ENCODE results near the gene RANGRF. TPM values are rescaled to one million over a fixed set of nuclear protein-coding genes. Genes with fewer than 3 reads are reported as not detected.

Gene RANGRF
- total RNA-seq, 1 donor from 2014 or later, result 6.6 TPM

Other genes starting within 250 kb of the RANGRF start
- gene ALOX15B, start 249.6 kb upstream of the RANGRF start, total RNA-seq, result 0.20 and 2.1 TPM in 2 replicates
- not detected in 2 replicates for gene ALOX12B, start 201.0 kb upstream of the RANGRF start, total RNA-seq
- gene ALOXE3, start 170.2 kb upstream of the RANGRF start, total RNA-seq, result 0.17 TPM in 1 of 2 replicates, not detected in the other
- gene HES7, start 164.6 kb upstream of the RANGRF start, total RNA-seq, result not detected in 2 replicates
- 4.3 and 34.5 TPM in 2 replicates for gene PER1, start 136.3 kb upstream of the RANGRF start, total RNA-seq
- 2.6 and 6.2 TPM in 2 replicates for gene VAMP2, start 125.7 kb upstream of the RANGRF start, total RNA-seq
- 22.7 and 24.0 TPM in 2 replicates for gene TMEM107, start 112.3 kb upstream of the RANGRF start, total RNA-seq
- 11.5 and 12.9 TPM in 2 replicates for gene BORCS6, start 98.5 kb upstream of the RANGRF start, total RNA-seq
- 1.0 and 27.8 TPM in 2 replicates for gene AURKB, start 78.1 kb upstream of the RANGRF start, total RNA-seq
- gene CTC1, start 40.6 kb upstream of the RANGRF start, total RNA-seq, result 3.5 and 12.7 TPM in 2 replicates
- 19.3 and 23.7 TPM in 2 replicates for gene PFAS, start 39.4 kb upstream of the RANGRF start, total RNA-seq
- 0.35 and 1.3 TPM in 2 replicates for gene SLC25A35, start 6.7 kb downstream of the RANGRF start, total RNA-seq
- 0.05 TPM in 1 of 2 replicates, not detected in the other for gene ARHGEF15, start 21.6 kb downstream of the RANGRF start, total RNA-seq
- not detected in 2 replicates for gene ODF4, start 51.2 kb downstream of the RANGRF start, total RNA-seq
- 4,087 and 4,717 TPM in 2 replicates for gene RPL26, start 94.5 kb downstream of the RANGRF start, total RNA-seq
- gene RNF222, start 109.2 kb downstream of the RANGRF start, total RNA-seq, result not detected in 2 replicates
- 31.8 and 38.0 TPM in 2 replicates for gene NDEL1, start 147.2 kb downstream of the RANGRF start, total RNA-seq

Measured in renal cortical epithelial cell (primary cell).